ENCODE results near the gene HAUS2.
"Not testable (repeated sequence)": the region's sequence is repeated elsewhere in the genome, so short reads cannot be mapped to it uniquely, and the experiment has no call there.

The HAUS2 gene

DNA sequence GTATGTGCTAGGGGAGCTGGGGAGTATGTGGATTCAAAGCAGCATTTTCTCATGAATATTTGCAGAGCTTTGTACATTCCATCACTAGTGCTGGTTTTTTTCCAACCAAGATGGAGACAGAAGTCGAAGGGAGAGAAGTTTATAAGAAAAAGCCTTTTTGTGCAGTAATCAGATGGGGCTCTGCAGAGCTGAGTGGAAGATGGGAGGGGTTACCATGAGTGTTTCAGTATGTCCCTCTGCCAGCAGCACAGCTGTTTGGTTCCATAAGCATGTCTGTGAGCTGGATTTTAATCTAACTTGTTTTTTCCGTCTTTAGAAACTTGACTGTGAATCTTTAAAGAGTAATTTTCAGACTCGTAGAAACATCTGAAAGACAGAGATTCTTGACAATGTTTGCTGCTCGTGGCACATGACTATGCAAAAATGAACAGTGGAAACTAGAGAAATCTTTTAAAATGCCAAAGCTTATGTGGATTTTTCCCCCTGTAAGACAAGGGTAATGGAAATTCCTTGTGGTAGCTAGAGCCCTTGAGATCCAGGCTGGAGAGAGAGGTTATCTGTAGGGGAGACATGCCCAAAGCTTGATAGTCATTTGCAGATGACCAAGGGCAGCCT, 47.1 kb downstream of the HAUS2 start:
- no peak overlapping the region for H4K8ac ChIP-seq (ENCODE audit: low read length)
- H2AFZ ChIP-seq (ENCODE audit: low read depth, low read length) = no peak overlapping the region
- H3K23ac ChIP-seq (ENCODE audit: low read length in 2 of 2) = no peak overlapping the region
- peaks cover 22% of the 10 kb centered on the region for H3K79me1 ChIP-seq (replicated peaks; ENCODE audit: low read length, poor library complexity, severe bottlenecking)
- H3K27ac ChIP-seq (ENCODE audit: low read length, poor library complexity, severe bottlenecking) = no peak overlapping the region
- no peaks in the 10 kb centered on the region for H3K36me3 ChIP-seq (ENCODE audit: control insufficient read depth in 1 of 2, insufficient read depth in 2 of 2, low read depth in 1 of 2, low read length in 2 of 2)
- no peak overlapping the region for H3K14ac ChIP-seq (ENCODE audit: low read length in 2 of 2)
- H3K4ac ChIP-seq (ENCODE audit: low read depth in 1 of 2, low read length in 2 of 2) = no peak overlapping the region
- H3K4me1 ChIP-seq (ENCODE audit: control insufficient read depth, insufficient read depth, low read depth, low read length) = no peaks in the 10 kb centered on the region
- H4K91ac ChIP-seq (ENCODE audit: low read length) = no peak overlapping the region
- H3K27me3 ChIP-seq (ENCODE audit: control insufficient read depth in 1 of 2, insufficient read depth in 1 of 2, low read length in 2 of 2) = no peaks in the 10 kb centered on the region
- peak overlapping the region in 1 of 2 experiments; percentile 2 for H3K4me3 ChIP-seq (ENCODE audit: insufficient read depth in 1 of 2, low read depth in 1 of 2, low read length in 2 of 2)
- no peak overlapping the region for H2BK12ac ChIP-seq (ENCODE audit: low read length in 2 of 2)
- no peak overlapping the region for H3K4me2 ChIP-seq (ENCODE audit: low read length, poor library complexity, severe bottlenecking)
- peak overlapping the region; percentile 65 for H3K9ac ChIP-seq (ENCODE audit: low read length)
- DNase-seq = no peak
- no peak overlapping the region for H3K18ac ChIP-seq (ENCODE audit: low read depth in 1 of 2, low read length in 2 of 2)
- 85% methylated on average over 4 of the region's 4 CpGs for WGBS
- H2BK5ac ChIP-seq (ENCODE audit: low read depth, low read length, poor library complexity, severe bottlenecking) = no peak overlapping the region
- H2AK5ac ChIP-seq (ENCODE audit: low read length, severe bottlenecking) = no peak overlapping the region
- no peak overlapping the region for H2BK15ac ChIP-seq (ENCODE audit: low read depth, poor library complexity, severe bottlenecking)
- no peaks in the 10 kb centered on the region for H3K9me3 ChIP-seq (ENCODE audit: control insufficient read depth, low read length)
- no peak overlapping the region for H2BK120ac ChIP-seq (ENCODE audit: low read depth, low read length)

- H3K9ac ChIP-seq (ENCODE audit: low read length); H4K91ac ChIP-seq (ENCODE audit: low read length); H3K4me1 ChIP-seq (ENCODE audit: control insufficient read depth, insufficient read depth, low read depth, low read length); H3K4me3 ChIP-seq (ENCODE audit: insufficient read depth in 1 of 2, low read depth in 1 of 2, low read length in 2 of 2); H3K9me3 ChIP-seq (ENCODE audit: control insufficient read depth, low read length); H3K14ac ChIP-seq (ENCODE audit: low read length in 2 of 2); H2AFZ ChIP-seq (ENCODE audit: low read depth, low read length); H4K8ac ChIP-seq (ENCODE audit: low read length); H3K4ac ChIP-seq (ENCODE audit: low read depth in 1 of 2, low read length in 2 of 2); H3K27me3 ChIP-seq (ENCODE audit: control insufficient read depth in 1 of 2, insufficient read depth in 1 of 2, low read length in 2 of 2); H2BK12ac ChIP-seq (ENCODE audit: low read length in 2 of 2); H3K23ac ChIP-seq (ENCODE audit: low read length in 2 of 2); H2BK15ac ChIP-seq (ENCODE audit: low read depth, poor library complexity, severe bottlenecking); H3K36me3 ChIP-seq (ENCODE audit: control insufficient read depth in 1 of 2, insufficient read depth in 2 of 2, low read depth in 1 of 2, low read length in 2 of 2); H3K18ac ChIP-seq (ENCODE audit: low read depth in 1 of 2, low read length in 2 of 2); DNase-seq; H2AK5ac ChIP-seq (ENCODE audit: low read length, severe bottlenecking); H2BK5ac ChIP-seq (ENCODE audit: low read depth, low read length, poor library complexity, severe bottlenecking); H2BK120ac ChIP-seq (ENCODE audit: low read depth, low read length); H3K27ac ChIP-seq (ENCODE audit: low read length, poor library complexity, severe bottlenecking); H3K4me2 ChIP-seq (ENCODE audit: low read length, poor library complexity, severe bottlenecking): not testable (repeated sequence)
- H3K79me1 ChIP-seq (replicated peaks; ENCODE audit: low read length, poor library complexity, severe bottlenecking) = peaks cover 26% of the 10 kb centered on the region
- 98% methylated on average over 17 of the region's 30 CpGs for WGBS
Observed at GRCh38 chr15:42601316-42601715, 52.7 kb downstream of the HAUS2 start.

- H2AK5ac ChIP-seq (ENCODE audit: low read length, severe bottlenecking) = no peak overlapping the region
- no peaks in the 10 kb centered on the region for H3K4me1 ChIP-seq (ENCODE audit: control insufficient read depth, insufficient read depth, low read depth, low read length)
- no peaks in the 10 kb centered on the region for H3K9me3 ChIP-seq (ENCODE audit: control insufficient read depth, low read length)
- peaks cover 0 to 7% of the 10 kb centered on the region in 2 experiments for H3K36me3 ChIP-seq (ENCODE audit: control insufficient read depth in 1 of 2, insufficient read depth in 2 of 2, low read depth in 1 of 2, low read length in 2 of 2)
- H2BK120ac ChIP-seq (ENCODE audit: low read depth, low read length) = no peak overlapping the region
- no peak overlapping the region for H2BK12ac ChIP-seq (ENCODE audit: low read length in 2 of 2)
- no peak overlapping the region for H2AFZ ChIP-seq (ENCODE audit: low read depth, low read length)
- H3K4me2 ChIP-seq (ENCODE audit: low read length, poor library complexity, severe bottlenecking) = no peak overlapping the region
- H2BK5ac ChIP-seq (ENCODE audit: low read depth, low read length, poor library complexity, severe bottlenecking) = no peak overlapping the region
- H3K18ac ChIP-seq (ENCODE audit: low read depth in 1 of 2, low read length in 2 of 2) = no peak overlapping the region
- no peak overlapping the region for H3K27ac ChIP-seq (ENCODE audit: low read length, poor library complexity, severe bottlenecking)
- DNase-seq = no peak
- no peak overlapping the region for H4K8ac ChIP-seq (ENCODE audit: low read length)
- WGBS = 92% methylated on average over 2 of the region's 3 CpGs
- H4K91ac ChIP-seq (ENCODE audit: low read length) = no peak overlapping the region
- H3K4me3 ChIP-seq (ENCODE audit: insufficient read depth in 1 of 2, low read depth in 1 of 2, low read length in 2 of 2) = no peak overlapping the region
- H3K79me1 ChIP-seq (replicated peaks; ENCODE audit: low read length, poor library complexity, severe bottlenecking) = peaks cover 23% of the 10 kb centered on the region
- no peak overlapping the region for H3K9ac ChIP-seq (ENCODE audit: low read length)
- H3K23ac ChIP-seq (ENCODE audit: low read length in 2 of 2) = no peak overlapping the region
- H3K27me3 ChIP-seq (ENCODE audit: control insufficient read depth in 1 of 2, insufficient read depth in 1 of 2, low read length in 2 of 2) = no peaks in the 10 kb centered on the region
- no peak overlapping the region for H2BK15ac ChIP-seq (ENCODE audit: low read depth, poor library complexity, severe bottlenecking)
- H3K4ac ChIP-seq (ENCODE audit: low read depth in 1 of 2, low read length in 2 of 2) = no peak overlapping the region
- no peak overlapping the region for H3K14ac ChIP-seq (ENCODE audit: low read length in 2 of 2)
Observed at GRCh38 chr15:42602501-42602900, 53.9 kb downstream of the HAUS2 start.

- Histone ChIP-seq H3K4ac (ENCODE audit: low read depth in 1 of 2, low read length in 2 of 2) (no peak overlapping the region), H3K23ac (ENCODE audit: low read length in 2 of 2) (no peak overlapping the region), H3K4me2 (ENCODE audit: low read length, poor library complexity, severe bottlenecking) (no peak overlapping the region), H3K9me3 (ENCODE audit: control insufficient read depth, low read length) (no peaks in the 10 kb centered on the region), H2AFZ (ENCODE audit: low read depth, low read length) (no peak overlapping the region), H3K27ac (ENCODE audit: low read length, poor library complexity, severe bottlenecking) (no peak overlapping the region), H3K14ac (ENCODE audit: low read length in 2 of 2) (no peak overlapping the region), H4K91ac (ENCODE audit: low read length) (no peak overlapping the region), H3K79me1 (replicated peaks; ENCODE audit: low read length, poor library complexity, severe bottlenecking) (peaks cover 26% of the 10 kb centered on the region), H2BK5ac (ENCODE audit: low read depth, low read length, poor library complexity, severe bottlenecking) (no peak overlapping the region), H3K4me1 (ENCODE audit: control insufficient read depth, insufficient read depth, low read depth, low read length) (peaks cover 4% of the 10 kb centered on the region), H4K8ac (ENCODE audit: low read length) (no peak overlapping the region), H3K36me3 (ENCODE audit: control insufficient read depth in 1 of 2, insufficient read depth in 2 of 2, low read depth in 1 of 2, low read length in 2 of 2) (peaks cover 0 to 7% of the 10 kb centered on the region in 2 experiments), H3K9ac (ENCODE audit: low read length) (no peak overlapping the region), H3K18ac (ENCODE audit: low read depth in 1 of 2, low read length in 2 of 2) (no peak overlapping the region), H2AK5ac (ENCODE audit: low read length, severe bottlenecking) (no peak overlapping the region), H3K27me3 (ENCODE audit: control insufficient read depth in 1 of 2, insufficient read depth in 1 of 2, low read length in 2 of 2) (no peaks in the 10 kb centered on the region), H3K4me3 (ENCODE audit: insufficient read depth in 1 of 2, low read depth in 1 of 2, low read length in 2 of 2) (no peak overlapping the region), H2BK15ac (ENCODE audit: low read depth, poor library complexity, severe bottlenecking) (no peak overlapping the region), H2BK12ac (ENCODE audit: low read length in 2 of 2) (no peak overlapping the region), H2BK120ac (ENCODE audit: low read depth, low read length) (no peak overlapping the region)
- WGBS = no CpG with 5 or more reads among the region's 2 CpGs
- no peak for DNase-seq
Observed at GRCh38 chr15:42603978-42604377, 55.3 kb downstream of the HAUS2 start.

Data from mesenchymal stem cell (in vitro differentiated cells and primary cell).